Astrocyte (in vitro differentiated cells and primary cell): Measurements from ENCODE around the gene PCTP.

Source experiments
- CTCF ChIP-seq: IDR thresholded peaks from 2 replicates; pipeline ENCODE4 v1.5.1; 2011; ENCODE audit warnings: low read depth, mild to moderate bottlenecking, inconsistent platforms, low read length, moderate library complexity; ENCODE audit not compliant: insufficient read depth
- EZH2 ChIP-seq: IDR thresholded peaks from 2 replicates; pipeline ENCODE4 v1.6.1; 2012; ENCODE audit warnings: mild to moderate bottlenecking, low read length, inconsistent platforms; ENCODE audit not compliant: insufficient read depth

- TF ChIP-seq CTCF = no peak
- TF ChIP-seq EZH2 = no peak
Observed at GRCh38 chr17:55727275-55727674, 23.6 kb upstream of the PCTP start.
